PFSK-1 (cell line): Measurements from ENCODE around the gene DOP1B.

Experiments used
- POLR2AphosphoS5 ChIP-seq: IDR thresholded peaks from 2 replicates; pipeline ENCODE4 v1.6.1; 2012; ENCODE audit warnings: low read depth, mild to moderate bottlenecking, control low read depth, low read length, moderate library complexity
- REST ChIP-seq, 2 experiments: IDR thresholded peaks; 2 replicates each; pipeline versions ENCODE4 v1.6.1 to v1.8.0; 2011 to 2012; ENCODE audit warnings: low read depth in 2 of 2, low read length in 2 of 2, control low read depth in 1 of 2, inconsistent platforms in 1 of 2, mild to moderate bottlenecking in 1 of 2, moderate library complexity in 1 of 2; ENCODE audit not compliant: insufficient read depth in 1 of 2
- SIN3A ChIP-seq: IDR thresholded peaks from 2 replicates; pipeline ENCODE4 v1.6.1; 2012; ENCODE audit warnings: mild to moderate bottlenecking, low read length, moderate library complexity, borderline replicate concordance; ENCODE audit not compliant: insufficient read depth
- TAF1 ChIP-seq: IDR thresholded peaks from 2 replicates; pipeline ENCODE4 v1.6.1; 2012; ENCODE audit warnings: low read length, control low read depth, borderline replicate concordance; ENCODE audit not compliant: insufficient read depth

DNA sequence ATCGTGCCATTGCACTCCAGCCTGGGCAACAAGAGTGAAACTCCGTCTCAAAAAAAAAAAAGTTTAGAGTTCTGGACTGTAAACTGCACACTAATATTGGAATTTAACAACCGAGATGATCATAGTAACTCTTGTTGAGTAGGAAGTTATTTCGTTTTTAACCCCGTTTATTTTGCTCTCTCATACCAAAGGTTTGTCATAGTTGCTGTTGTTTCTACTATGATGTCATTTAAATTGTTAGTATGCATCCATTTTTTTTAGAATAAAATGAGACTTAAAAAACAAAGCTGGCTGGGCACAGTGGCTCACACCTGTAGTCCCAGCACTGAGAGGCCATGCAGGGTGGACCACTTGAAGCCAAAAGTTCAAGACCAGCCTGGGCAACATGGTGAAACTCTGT lies 49.3 kb downstream of the DOP1B start:
- TF ChIP-seq REST (IDR thresholded peaks at IDR 0.05; ENCODE audit: insufficient read depth in 1 of 2, low read depth in 2 of 2, low read length in 2 of 2) (no peak), SIN3A (no peak), POLR2AphosphoS5 (no peak), TAF1 (no peak)
